ENCODE measurements around the gene GIMAP2. TPM values are rescaled to one million over a fixed set of nuclear protein-coding genes. Genes with fewer than 3 reads are reported as not detected.
"Not testable (repeated sequence)": the region's sequence is repeated elsewhere in the genome, so short reads cannot be mapped to it uniquely, and the experiment has no call there.

The GIMAP2 gene
- total RNA-seq, 1 donor from 2014 or later = 87.0 TPM

DNA sequence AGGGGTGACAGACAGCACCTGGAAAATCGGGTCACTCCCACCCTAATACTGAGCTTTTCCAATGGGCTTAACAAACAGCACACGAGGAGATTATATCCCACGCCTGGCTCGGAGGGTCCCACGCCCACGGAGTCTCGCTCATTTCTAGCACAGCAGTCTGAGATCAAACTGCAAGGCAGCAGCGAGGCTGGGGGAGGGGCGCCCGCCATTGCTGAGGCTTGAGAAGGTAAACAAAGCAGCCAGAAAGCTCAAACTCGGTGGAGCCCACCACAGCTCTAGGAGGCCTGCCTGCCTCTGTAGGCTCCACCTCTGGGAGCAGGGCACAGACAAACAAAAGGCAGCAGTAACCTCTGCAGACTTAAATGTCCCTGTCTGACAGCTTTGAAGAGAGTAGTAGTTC lies 6.9 kb upstream of the GIMAP2 start:
- not testable (repeated sequence) for DNase-seq

DNA sequence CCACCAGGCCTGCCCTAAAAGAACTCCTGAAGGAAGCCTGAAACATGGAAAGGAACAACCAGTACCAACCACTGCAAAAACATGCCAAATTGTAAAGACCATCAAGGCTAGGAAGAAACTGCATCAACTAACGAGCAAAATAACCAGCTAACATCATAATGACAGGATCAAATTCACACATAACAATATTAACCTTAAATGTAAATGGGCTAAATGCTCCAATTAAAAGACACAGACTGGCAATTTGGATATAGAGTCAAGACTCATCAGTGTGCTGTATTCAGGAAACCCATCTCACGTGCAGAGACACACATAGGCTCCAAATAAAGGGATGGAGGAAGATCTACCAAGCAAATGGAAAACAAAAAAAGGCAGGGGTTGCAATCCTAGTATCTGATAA lies 5.1 kb upstream of the GIMAP2 start:
- DNase-seq = not testable (repeated sequence)

DNA sequence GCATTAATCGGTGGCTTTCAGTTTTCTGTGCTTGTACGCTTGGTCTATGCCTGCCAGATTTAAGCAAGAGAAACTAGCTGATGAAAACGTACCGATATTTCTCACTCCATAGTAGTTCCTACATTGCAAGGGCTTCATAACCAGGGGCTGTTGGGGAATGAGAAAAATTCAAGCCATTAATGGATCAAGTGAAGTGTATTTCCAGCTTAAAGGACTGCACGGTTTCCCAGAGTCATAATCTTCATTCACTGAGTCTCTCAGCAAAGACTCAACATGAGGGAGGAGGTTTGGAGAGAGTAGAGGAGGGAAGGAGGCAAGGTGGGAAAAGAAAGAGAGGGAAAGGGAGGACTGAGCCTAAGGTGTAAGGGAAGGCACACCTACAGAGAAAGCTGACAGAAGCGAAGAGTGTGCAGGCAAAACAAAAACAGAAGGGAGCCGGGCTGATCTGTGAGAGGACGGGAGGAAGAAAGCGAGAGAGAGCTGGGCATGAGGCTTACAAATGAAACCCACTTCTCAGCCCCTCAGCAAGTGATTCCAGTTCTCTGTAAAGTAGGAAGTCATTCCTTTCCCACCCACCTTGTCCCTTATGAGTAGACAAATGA lies 625 bp downstream of the GIMAP2 start:
- peak; percentile 40 for DNase-seq

DNA sequence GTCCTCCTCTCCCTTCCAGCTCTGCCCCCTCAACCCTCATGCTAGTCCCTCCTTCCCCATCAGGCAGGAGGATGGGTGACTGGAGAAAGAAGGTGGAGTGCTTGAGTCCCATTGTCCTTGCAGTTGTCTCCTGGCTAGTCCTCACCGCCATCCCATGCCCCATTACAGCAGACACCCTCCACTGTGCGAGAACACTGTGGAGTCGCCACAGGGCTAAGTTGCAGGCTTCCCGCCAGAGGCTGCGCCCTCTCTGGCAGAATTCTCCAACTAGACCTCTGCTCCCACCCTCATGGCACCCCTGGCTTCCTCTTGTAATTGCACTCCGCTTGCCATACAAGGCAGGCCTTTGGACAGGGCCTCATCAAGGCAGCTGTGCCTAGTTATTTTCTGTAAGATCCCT lies 3.1 kb downstream of the GIMAP2 start:
- DNase-seq = no peak

DNA sequence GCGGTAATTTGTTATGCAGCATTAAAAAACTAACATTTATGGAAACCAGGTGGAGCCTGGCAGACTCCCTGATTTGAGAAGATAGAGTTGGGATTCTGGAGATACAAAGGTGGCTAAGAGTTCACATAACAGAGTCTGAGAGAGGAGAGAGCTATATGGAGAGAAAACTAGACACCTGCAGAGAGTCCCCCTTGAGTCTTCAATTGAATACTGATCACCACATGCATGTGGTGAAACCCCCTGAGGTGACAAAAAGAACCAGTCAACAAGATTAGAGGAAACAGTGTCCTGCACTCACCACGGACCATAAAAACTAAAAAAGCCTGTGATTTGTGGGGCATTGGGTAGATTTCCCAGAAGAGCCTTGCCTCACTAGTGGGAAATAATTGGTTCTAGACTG lies 10.1 kb downstream of the GIMAP2 start:
- no peak for DNase-seq

DNA sequence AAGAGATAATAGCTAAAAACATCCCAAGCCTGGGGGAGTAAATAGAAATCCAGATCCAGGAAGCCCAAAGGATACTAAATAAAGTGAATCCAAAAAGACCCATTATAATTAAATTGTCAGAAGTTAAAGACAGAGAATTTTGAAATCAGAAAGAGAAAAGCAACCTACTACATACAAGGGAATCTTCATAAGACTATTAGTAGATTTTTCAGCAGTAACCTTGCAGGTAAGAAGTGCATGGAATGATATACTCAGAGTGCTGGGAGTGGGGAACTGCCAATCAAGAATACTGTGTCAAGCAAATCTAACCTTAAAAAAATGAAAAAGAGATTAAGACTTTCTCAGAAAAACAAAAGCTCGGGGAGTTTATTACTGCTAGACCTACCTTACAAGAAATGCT lies 17.7 kb downstream of the GIMAP2 start:
- DNase-seq = no peak

DNA sequence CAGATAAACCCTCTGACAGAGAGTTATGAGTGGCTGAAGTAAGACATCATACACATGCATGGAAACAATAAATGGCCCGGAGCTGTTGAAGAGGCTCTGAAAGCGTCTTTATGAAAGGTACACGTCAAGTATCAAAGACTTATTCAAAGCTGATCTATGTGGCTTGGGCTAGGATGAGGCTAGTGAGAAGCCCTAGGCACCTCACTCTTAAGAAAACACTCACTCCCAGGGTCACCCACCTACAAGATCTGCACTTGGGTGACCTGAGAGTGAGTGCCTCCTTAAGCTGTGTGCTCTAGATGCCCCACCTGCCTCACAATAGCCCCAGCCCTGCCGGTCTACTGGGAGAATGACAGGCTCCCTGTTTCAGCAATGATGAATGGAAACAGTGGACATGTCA lies 29.8 kb downstream of the GIMAP2 start:
- DNase-seq = peak; percentile 20

DNA sequence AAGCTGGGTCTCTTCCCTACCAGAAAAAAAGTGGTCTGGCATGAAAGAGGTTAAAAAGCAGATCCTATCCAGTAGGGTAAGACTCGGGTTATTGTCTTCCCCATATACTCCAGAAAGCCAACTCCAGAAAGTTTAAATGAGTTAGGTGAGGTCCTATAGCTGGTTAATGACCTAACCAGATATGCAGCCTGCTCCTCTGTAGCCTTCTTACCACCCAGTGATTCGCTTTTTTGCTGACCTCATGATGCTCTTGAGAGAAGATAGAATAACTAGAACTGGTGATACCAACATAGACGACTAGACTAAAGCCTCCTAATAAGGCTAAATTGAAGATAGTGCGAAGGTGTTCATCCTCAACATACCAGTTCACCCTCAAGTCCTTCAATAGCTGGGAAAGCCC lies 30.2 kb downstream of the GIMAP2 start:
- peak; percentile 19 for DNase-seq

DNA sequence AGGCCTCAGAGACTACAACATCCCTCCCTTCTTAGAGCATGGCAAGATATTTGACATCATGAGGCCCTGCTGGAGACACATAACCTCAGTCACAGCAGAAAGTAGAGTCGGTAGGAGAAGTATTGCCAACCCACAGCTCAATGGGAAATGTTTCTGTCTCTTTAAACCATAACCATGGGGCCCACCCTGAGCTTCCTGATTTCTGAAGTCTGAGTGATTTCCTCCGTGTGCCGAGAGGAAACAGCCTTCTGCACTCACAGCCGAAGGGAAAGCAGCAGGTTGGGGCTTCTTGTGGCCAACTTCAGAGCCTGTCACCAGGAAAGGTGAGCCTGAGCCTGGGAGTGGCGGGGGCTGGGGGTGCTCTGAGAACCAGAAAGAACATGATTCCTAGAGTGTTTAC lies 30.9 kb downstream of the GIMAP2 start, which contains the start of gene GIMAP1:
Gene GIMAP1, plus strand, starts transcription at position 246 of the 400 bp plus-strand sequence. CDS start 2,435 bp downstream, outside the sequence.
- DNase-seq = peak; percentile 89

DNA sequence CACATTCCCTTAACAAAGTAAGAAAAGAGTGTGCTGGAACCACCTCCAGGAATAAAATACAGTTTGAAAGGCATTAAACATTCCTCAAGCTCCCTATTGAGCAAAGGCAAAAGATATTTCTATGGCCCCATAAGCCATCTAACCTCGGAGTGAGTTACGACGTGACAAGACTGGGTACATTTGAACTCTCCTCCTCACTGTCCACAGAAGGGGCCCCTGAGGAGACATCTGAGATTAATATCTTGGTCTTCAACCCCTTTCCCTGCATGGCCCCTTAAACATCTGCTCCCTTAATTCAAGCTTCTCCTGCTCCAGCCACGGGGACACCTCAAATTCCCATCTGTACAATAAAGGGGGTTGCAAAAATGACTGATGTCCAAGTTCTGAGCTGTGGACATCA lies 31.4 kb downstream of the GIMAP2 start:
- no peak for DNase-seq

DNA sequence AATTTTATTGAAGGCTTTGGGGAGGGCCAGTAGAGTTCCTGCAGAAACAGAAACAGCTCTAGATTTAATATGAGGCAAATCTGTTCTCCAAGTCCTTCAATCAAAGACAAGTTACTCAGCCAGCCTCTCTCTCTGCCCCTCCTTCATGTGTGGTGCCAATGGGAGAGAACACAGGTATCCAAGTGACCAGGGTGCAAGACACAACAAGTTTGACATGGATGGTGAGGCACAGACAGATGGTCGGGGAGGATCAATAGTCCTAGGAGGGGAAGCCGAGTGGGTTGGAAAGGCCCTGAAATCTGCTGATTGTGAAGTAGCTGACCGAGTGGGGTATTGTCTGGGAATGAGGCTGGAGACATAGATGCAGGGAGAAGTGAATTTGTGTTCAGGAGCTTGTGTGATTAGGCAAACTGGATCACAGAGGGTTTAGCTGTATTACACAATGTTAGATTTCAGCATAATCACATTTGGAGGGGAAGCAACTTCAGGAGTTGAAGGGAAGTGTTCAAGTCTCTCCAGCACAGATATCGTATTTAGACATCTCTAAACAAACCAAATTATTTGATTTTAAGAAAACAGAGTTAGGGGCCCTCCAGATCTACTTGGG lies 32.4 kb downstream of the GIMAP2 start:
- DNase-seq = peak; percentile 42

DNA sequence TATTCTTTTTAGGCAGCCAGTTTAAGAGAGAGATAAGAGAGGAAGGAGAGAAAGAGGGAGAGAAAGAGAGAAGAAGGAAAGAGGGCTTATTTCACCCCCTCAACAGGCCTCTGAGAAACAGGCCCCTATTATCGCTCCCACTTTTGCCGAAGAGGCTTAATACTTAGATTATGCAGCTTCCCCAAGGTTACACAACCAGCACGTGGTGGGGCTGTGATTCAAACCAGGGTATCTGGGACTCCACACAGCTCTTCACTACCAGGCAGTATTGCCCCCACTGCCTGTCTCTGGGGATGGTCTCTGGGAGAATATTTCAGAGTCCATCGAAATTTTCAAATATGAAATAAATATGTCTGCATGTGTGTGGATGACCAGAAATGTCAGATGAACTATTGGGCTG lies 33.9 kb downstream of the GIMAP2 start:
- DNase-seq = no peak

DNA sequence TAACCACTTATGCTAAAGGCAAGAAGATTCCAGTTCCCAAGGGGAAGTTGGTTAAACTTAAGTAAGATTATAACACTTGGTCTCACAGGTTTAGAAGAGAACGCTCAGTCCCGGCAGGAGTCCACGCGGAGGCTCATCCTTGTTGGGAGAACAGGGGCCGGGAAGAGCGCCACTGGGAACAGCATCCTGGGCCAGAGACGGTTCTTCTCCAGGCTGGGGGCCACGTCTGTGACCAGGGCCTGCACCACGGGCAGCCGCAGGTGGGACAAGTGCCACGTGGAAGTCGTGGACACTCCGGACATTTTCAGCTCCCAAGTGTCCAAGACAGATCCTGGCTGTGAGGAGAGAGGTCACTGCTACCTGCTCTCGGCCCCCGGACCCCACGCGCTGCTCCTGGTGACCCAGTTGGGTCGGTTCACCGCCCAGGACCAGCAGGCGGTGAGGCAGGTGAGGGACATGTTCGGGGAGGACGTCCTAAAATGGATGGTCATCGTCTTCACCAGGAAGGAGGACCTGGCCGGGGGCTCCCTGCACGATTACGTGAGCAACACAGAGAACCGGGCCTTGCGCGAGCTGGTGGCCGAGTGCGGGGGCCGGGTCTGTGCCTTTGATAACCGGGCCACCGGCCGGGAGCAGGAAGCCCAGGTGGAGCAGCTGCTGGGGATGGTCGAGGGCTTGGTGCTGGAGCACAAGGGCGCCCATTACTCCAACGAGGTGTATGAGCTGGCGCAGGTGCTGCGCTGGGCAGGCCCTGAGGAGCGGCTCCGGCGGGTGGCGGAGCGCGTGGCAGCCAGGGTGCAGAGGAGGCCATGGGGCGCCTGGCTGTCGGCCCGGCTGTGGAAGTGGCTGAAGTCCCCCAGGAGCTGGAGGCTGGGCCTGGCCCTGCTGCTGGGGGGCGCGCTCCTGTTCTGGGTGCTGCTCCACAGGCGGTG lies 34.7 kb downstream of the GIMAP2 start:
- no peak for DNase-seq

DNA sequence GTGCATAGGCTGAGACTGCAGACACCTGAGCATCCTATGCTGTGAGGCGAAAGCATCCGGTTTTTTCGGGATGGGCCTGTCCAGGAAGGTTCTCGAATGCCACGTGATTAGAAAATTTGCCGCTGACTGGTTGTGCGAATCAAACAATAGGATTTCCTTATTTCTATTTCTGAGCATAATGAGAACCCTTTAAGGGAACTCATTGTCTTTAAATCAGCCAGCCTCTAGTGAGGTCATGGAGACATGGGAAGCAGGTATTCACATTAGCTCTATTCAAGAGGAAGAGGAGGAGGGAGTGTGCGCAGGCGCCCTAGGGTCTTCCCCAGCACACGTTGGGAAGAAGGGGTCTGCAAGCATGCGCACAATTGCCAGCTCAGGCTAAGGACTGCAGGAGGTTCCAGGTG lies 36.5 kb downstream of the GIMAP2 start:
- DNase-seq = peak; percentile 39

DNA sequence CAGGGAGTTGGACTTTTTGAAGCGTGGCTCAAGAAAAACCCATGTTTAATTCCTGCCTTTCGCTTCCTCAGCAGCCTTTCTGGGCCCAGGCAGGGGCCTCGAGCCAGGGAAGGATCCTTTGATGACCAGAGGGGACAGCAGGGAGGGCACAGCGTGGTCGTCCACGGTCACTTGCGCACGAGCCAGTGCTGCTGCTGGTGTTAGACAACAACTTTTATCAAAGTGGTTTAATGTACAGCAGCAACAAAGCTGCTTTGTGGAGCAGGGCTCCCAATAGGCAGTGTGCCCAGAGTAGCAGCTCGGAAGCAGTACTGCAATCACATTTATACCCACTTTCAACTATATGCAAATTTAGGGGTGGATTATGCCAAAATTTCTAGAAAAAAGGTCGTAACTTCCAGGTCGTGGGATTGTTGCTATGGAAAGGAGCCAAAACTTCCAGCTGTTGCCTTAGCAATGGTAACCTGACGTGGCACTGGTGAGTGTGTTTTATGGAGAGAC lies 37.0 kb downstream of the GIMAP2 start:
- peak; percentile 78 for DNase-seq

DNA sequence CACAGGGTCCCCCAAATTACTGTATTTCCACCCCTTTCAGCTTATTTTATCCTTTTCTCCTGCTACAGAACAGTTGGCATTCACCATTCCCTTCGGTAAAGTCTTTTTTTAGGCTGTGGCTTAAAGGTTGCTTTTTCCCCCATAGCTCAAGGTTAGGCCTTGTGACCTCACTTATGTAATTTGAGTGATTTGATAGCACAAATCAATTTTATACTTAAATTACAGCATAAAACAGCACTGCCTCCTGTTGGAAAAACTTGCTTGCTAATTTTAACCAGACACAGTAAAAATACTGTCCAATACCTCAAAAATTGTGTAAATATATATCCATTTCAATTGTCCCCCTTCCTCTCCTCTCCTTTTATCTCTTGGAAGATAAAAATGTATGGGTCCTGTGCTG lies 38.0 kb downstream of the GIMAP2 start:
- DNase-seq = no peak

DNA sequence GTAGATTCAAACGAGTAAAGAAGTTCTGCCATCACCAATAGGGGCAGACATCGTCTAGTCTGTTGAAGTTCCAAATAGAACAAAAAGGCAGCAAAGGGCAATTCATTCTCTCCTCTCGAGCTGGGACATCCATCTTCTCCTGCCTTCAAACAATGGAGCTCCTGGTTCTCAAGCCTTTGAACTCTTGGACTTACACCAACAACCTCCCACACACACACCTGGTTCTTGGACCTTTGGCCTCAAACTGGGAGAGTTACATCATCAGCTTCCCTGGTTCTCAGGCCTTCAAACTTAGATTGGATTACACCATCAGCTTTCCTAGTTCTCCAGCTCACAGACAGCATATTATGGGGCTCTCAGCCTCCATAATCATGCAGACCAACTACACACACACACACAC lies 41.9 kb downstream of the GIMAP2 start:
- DNase-seq = peak; percentile 77

DNA sequence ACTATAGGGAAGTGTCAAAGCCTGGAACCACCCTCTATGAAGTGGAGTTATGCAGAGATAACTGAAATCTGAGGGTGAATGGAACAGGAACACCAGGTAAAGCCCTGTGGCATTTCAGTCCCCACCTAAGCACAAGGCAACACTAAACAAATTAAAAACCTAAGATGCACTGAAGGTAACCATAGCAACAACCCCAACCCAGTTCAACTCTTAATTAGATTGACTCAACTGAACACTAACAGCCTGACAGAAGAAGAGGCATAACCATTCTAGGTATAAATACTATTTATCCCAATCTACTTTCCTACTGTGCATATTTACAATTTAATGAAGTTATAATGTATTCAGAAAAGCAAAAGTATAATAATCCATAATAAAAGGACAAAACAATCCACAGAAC lies 42.5 kb downstream of the GIMAP2 start:
- DNase-seq = no peak

DNA sequence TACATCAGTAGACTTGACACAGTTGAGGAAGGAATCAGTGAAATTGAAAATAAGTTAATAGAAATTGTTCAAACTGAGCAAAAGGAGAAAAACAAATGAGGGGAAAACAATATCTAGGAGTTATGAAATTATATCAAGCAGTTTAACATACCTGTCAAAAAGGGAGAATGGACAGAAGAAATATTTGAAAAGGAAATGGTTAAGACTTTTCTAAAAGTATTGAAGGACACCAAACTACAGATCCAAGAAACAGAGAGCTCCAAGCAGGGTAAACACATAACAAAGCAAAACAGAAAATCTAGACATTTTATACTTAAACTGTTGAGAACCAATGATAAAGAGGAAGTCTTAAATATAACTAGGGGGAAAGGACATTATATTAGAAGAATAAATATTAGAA lies 43.1 kb downstream of the GIMAP2 start:
- no peak for DNase-seq

DNA sequence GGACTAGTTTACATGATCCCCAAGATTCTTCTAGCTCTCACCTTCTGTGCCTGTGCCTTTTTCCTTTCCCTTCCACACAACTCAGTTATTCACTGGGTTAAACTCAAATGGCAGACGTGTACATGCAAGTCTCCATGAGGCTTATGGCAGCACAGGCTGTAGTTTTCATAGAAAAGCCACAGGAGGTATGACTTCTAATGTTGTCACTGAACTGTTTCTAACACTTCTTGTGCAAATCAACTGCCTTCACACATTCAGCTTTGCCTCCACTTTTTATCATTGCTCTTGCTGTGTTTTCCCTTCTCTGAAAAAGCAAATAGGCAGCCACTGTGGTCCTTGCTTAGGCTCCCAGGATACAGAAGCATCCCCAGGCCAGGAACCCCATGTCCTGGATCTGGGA lies 46.4 kb downstream of the GIMAP2 start:
- DNase-seq = no peak

DNA sequence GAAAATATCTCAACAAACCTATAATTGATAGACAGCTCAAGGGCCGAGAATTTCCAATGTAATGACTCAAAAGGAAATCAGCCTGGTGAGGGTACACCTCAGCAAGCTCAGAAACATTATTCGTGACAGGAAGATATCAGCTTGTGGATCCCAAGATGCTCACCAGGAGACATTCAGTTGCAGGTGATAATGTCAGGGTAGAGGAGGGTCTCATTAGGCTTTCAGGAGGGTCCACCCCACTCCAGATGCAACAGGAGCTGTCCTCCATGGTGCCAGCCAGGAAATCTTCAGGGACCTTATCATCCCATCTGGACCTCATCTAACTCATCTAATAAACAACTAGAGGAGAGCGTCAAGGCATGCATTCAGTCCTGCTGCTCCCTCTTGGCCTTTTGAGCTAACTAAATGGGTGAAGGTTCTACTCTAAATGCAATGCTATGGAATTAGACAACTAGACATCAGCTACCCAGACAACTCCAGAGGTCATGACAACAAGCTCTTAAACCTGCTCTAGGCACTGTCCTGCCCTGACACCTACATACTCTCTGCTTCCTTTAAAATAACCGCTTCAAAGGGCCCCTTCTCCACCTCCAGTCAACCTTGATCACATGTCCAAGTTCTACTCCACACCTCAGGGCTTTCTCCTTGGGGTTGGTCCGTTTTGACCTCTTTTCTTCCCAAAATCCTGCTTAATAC lies 47.4 kb downstream of the GIMAP2 start:
- DNase-seq = no peak

DNA sequence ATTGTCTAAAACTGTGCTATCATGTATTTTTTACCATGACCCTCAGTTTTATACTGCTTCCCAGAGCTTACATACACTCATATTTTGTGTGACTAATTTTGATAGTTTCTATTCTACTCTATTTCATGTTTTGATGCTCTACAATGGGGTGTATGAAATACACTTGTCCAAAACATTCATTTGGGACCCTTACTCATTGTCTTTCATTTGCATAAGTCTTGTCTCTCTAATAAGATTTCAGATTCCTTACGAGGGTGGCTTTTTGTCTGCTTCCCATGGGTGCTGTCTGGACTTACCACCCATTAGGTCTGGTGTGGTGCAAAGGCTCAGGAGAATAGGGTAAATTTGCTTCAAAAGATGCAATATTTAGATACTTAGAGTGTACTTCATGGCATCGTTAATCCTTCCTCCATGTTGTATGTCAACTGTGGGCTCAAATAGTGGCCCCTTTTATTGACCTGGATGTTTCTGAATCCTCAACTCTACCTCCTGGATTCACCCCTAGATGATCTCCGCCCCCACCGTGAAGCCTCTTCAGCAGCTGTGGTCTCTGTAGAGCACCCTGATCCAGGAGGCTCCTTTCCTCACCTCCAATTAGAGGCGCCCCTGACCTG lies 48.1 kb downstream of the GIMAP2 start:
- DNase-seq = no peak
